Measurements from ENCODE around the gene C12orf57.

C12orf57 gene

GRCh38 chr12:6950811-6951540 is 7.2 kb downstream of the C12orf57 start, which contains the start of gene PTPN6:
PTPN6 (plus strand) TSS chr12:6951356; CDS start chr12:6951513, 157 bp downstream.
- Mint-ChIP-seq H3K4me3 (peak within 1 kb of the TSS; percentile 99), H3K4me1 (peaks cover 63% of the 10 kb centered on the region), H3K36me3 (peaks cover 38% of the 10 kb centered on the region), H3K27me3 (no peaks in the 10 kb centered on the region), H3K9me3 (no peaks in the 10 kb centered on the region), H3K27ac (peak within 1 kb of the TSS; percentile 94)
- DNase-seq (ENCODE audit: low spot score in 2 of 2) (peak; percentile 69 to 73), ATAC-seq (ENCODE audit: low read depth) (peak; percentile 65)

- no peak for DNase-seq (ENCODE audit: low spot score in 2 of 2)
- peak overlapping the region; percentile 99 for H3K4me3 Mint-ChIP-seq
- no peak for ATAC-seq (ENCODE audit: low read depth)
Measured at GRCh38 chr12:6951551-6952120, 7.8 kb downstream of the C12orf57 start.

GRCh38 chr12:6952121-6952862 is 8.5 kb downstream of the C12orf57 start:
- no peaks in the 10 kb centered on the region for H3K27me3 Mint-ChIP-seq
- H3K9me3 Mint-ChIP-seq = no peaks in the 10 kb centered on the region
- H3K36me3 Mint-ChIP-seq = peaks cover 49% of the 10 kb centered on the region
- ATAC-seq (ENCODE audit: low read depth) (no peak), DNase-seq (ENCODE audit: low spot score in 2 of 2) (peak in 1 of 2 donors; percentile 15)
- peak overlapping the region; percentile 94 for H3K27ac Mint-ChIP-seq
- H3K4me1 Mint-ChIP-seq = peaks cover 65% of the 10 kb centered on the region
- H3K4me3 Mint-ChIP-seq = peak overlapping the region; percentile 99

More at GRCh38 chr12:6951551-6952120, 7.8 kb downstream of the C12orf57 start:
- H3K4me1 Mint-ChIP-seq = peaks cover 64% of the 10 kb centered on the region
- H3K9me3 Mint-ChIP-seq = no peaks in the 10 kb centered on the region
- H3K36me3 Mint-ChIP-seq = peaks cover 43% of the 10 kb centered on the region
- H3K27me3 Mint-ChIP-seq = no peaks in the 10 kb centered on the region
- peak overlapping the region; percentile 94 for H3K27ac Mint-ChIP-seq

- Mint-ChIP-seq H3K27me3 (no peaks in the 10 kb centered on the region), H3K36me3 (peaks cover 50% of the 10 kb centered on the region), H3K27ac (peak overlapping the region; percentile 94), H3K9me3 (no peaks in the 10 kb centered on the region), H3K4me3 (peak overlapping the region; percentile 99), H3K4me1 (peaks cover 65% of the 10 kb centered on the region)
- ATAC-seq (ENCODE audit: low read depth) (no peak), DNase-seq (ENCODE audit: low spot score in 2 of 2) (peak in 1 of 2 donors; percentile 32)
Measured at GRCh38 chr12:6952863-6953441, 9.1 kb downstream of the C12orf57 start.

GRCh38 chr12:6953442-6954315 is 9.9 kb downstream of the C12orf57 start:
- peak overlapping the region; percentile 99 for H3K4me3 Mint-ChIP-seq
- H3K4me1 Mint-ChIP-seq = peaks cover 67% of the 10 kb centered on the region
- H3K9me3 Mint-ChIP-seq = no peaks in the 10 kb centered on the region
- DNase-seq (ENCODE audit: low spot score in 2 of 2) = peak; percentile 59 to 72
- peak; percentile 61 for ATAC-seq (ENCODE audit: low read depth)
- peak overlapping the region; percentile 94 for H3K27ac Mint-ChIP-seq
- no peaks in the 10 kb centered on the region for H3K27me3 Mint-ChIP-seq
- peaks cover 53% of the 10 kb centered on the region for H3K36me3 Mint-ChIP-seq

- Mint-ChIP-seq H3K4me3 (peak overlapping the region; percentile 99), H3K27ac (peak overlapping the region; percentile 94), H3K9me3 (no peaks in the 10 kb centered on the region), H3K27me3 (no peaks in the 10 kb centered on the region), H3K4me1 (peaks cover 68% of the 10 kb centered on the region), H3K36me3 (peaks cover 59% of the 10 kb centered on the region)
- ATAC-seq (ENCODE audit: low read depth) (no peak), DNase-seq (ENCODE audit: low spot score in 2 of 2) (peak in 1 of 2 donors; percentile 17)
Measured at GRCh38 chr12:6954316-6955107, 10.7 kb downstream of the C12orf57 start.

GRCh38 chr12:6955108-6956020 is 11.5 kb downstream of the C12orf57 start:
- DNase-seq (ENCODE audit: low spot score in 2 of 2) = peak in 1 of 2 donors; percentile 18

GRCh38 chr12:6956021-6956727 is 12.4 kb downstream of the C12orf57 start:
- DNase-seq (ENCODE audit: low spot score in 2 of 2) (peak in 1 of 2 donors; percentile 22), ATAC-seq (ENCODE audit: low read depth) (no peak)
- Mint-ChIP-seq H3K27ac (peak overlapping the region; percentile 94), H3K36me3 (peaks cover 67% of the 10 kb centered on the region), H3K4me1 (peaks cover 62% of the 10 kb centered on the region), H3K9me3 (no peaks in the 10 kb centered on the region), H3K4me3 (peak overlapping the region; percentile 99), H3K27me3 (no peaks in the 10 kb centered on the region)

More at GRCh38 chr12:6955108-6956020, 11.5 kb downstream of the C12orf57 start:
- Mint-ChIP-seq H3K4me3 (peak overlapping the region; percentile 99), H3K27me3 (no peaks in the 10 kb centered on the region), H3K36me3 (peaks cover 60% of the 10 kb centered on the region), H3K9me3 (no peaks in the 10 kb centered on the region), H3K4me1 (peaks cover 61% of the 10 kb centered on the region), H3K27ac (peak overlapping the region; percentile 94)
- ATAC-seq (ENCODE audit: low read depth) = no peak

- Mint-ChIP-seq H3K27me3 (no peaks in the 10 kb centered on the region), H3K36me3 (peaks cover 63% of the 10 kb centered on the region), H3K27ac (peak overlapping the region; percentile 94), H3K4me3 (peak overlapping the region; percentile 99), H3K4me1 (peaks cover 72% of the 10 kb centered on the region), H3K9me3 (no peaks in the 10 kb centered on the region)
- no peak for ATAC-seq (ENCODE audit: low read depth)
- peak in 1 of 2 donors; percentile 20 for DNase-seq (ENCODE audit: low spot score in 2 of 2)
Measured at GRCh38 chr12:6957151-6957701, 13.4 kb downstream of the C12orf57 start.

GRCh38 chr12:6957741-6958608 is 14.2 kb downstream of the C12orf57 start:
- ATAC-seq (ENCODE audit: low read depth) = no peak
- H3K27me3 Mint-ChIP-seq = no peaks in the 10 kb centered on the region
- peak in 1 of 2 donors; percentile 50 for DNase-seq (ENCODE audit: low spot score in 2 of 2)
- no peaks in the 10 kb centered on the region for H3K9me3 Mint-ChIP-seq
- peaks cover 56% of the 10 kb centered on the region for H3K36me3 Mint-ChIP-seq
- peak overlapping the region; percentile 94 for H3K27ac Mint-ChIP-seq
- H3K4me3 Mint-ChIP-seq = peak overlapping the region; percentile 89
- H3K4me1 Mint-ChIP-seq = peaks cover 79% of the 10 kb centered on the region

Measured in memory B cell (primary cell).